ENCODE measurements around the gene FAM135A. TPM values are rescaled to one million over a fixed set of nuclear protein-coding genes. Genes with fewer than 3 reads are reported as not detected.

The FAM135A gene
- total and polyA plus RNA-seq, 2 of the 13 experiments (the other 11 are each of a cell fraction or from before 2014, with no cell fraction given), result 26.9 to 31.5 TPM

- TF ChIP-seq, protein P1, sequence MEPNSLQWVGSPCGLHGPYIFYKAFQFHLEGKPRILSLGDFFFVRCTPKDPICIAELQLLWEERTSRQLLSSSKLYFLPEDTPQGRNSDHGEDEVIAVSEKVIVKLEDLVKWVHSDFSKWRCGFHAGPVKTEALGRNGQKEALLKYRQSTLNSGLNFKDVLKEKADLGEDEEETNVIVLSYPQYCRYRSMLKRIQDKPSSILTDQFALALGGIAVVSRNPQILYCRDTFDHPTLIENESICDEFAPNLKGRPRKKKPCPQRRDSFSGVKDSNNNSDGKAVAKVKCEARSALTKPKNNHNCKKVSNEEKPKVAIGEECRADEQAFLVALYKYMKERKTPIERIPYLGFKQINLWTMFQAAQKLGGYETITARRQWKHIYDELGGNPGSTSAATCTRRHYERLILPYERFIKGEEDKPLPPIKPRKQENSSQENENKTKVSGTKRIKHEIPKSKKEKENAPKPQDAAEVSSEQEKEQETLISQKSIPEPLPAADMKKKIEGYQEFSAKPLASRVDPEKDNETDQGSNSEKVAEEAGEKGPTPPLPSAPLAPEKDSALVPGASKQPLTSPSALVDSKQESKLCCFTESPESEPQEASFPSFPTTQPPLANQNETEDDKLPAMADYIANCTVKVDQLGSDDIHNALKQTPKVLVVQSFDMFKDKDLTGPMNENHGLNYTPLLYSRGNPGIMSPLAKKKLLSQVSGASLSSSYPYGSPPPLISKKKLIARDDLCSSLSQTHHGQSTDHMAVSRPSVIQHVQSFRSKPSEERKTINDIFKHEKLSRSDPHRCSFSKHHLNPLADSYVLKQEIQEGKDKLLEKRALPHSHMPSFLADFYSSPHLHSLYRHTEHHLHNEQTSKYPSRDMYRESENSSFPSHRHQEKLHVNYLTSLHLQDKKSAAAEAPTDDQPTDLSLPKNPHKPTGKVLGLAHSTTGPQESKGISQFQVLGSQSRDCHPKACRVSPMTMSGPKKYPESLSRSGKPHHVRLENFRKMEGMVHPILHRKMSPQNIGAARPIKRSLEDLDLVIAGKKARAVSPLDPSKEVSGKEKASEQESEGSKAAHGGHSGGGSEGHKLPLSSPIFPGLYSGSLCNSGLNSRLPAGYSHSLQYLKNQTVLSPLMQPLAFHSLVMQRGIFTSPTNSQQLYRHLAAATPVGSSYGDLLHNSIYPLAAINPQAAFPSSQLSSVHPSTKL (CRISPR knock-in tag; IDR thresholded peaks at IDR 0.05), result peak; percentile 59; the same call in 1 of the 2 replicates
- TF ChIP-seq ZNF670 (CRISPR knock-in tag; IDR thresholded peaks at IDR 0.05; ENCODE audit: borderline replicate concordance) (peak; percentile 87; the same call in 1 of the 2 replicates), NCOA1 (CRISPR knock-in tag; IDR thresholded peaks at IDR 0.05) (0 out of 2 replicates have a peak, but pooled peaks have one; percentile 59), SUZ12 (IDR thresholded peaks at IDR 0.05; ENCODE audit: low read depth, low read length) (no peak), FOXK2 (IDR thresholded peaks at IDR 0.05) (no peak), PLSCR1 (CRISPR knock-in tag; IDR thresholded peaks at IDR 0.05; ENCODE audit: borderline replicate concordance) (no peak), HNRNPUL1 (IDR thresholded peaks at IDR 0.05; ENCODE audit: low read depth, low read length) (no peak), LCORL (IDR thresholded peaks at IDR 0.05) (no peak), LCORL (CRISPR knock-in tag; IDR thresholded peaks at IDR 0.05) (no peak; the same call in 1 of the 2 replicates), HOXA5 (CRISPR knock-in tag; IDR thresholded peaks at IDR 0.05) (peak; percentile 68), PRMT3 (CRISPR knock-in tag; IDR thresholded peaks at IDR 0.05; ENCODE audit: borderline replicate concordance, low read depth) (no peak), KMT2A (CRISPR knock-in tag; IDR thresholded peaks at IDR 0.05) (peak; percentile 89), HHEX (CRISPR knock-in tag; IDR thresholded peaks at IDR 0.05) (no peak), TBX2 (CRISPR knock-in tag; IDR thresholded peaks at IDR 0.05; ENCODE audit: borderline replicate concordance) (peak; percentile 68), ZNF577 (CRISPR knock-in tag; IDR thresholded peaks at IDR 0.05; ENCODE audit: borderline replicate concordance, low read depth) (0 out of 2 replicates have a peak, but pooled peaks have one; percentile 74), NBN (conservative IDR thresholded peaks at IDR 0.05) (no peak), EED (CRISPR knock-in tag; IDR thresholded peaks at IDR 0.05) (peak; percentile 89; the same call in 1 of the 2 replicates), ATF7 (IDR thresholded peaks at IDR 0.05) (no peak), ATF7 (CRISPR knock-in tag; IDR thresholded peaks at IDR 0.05) (no peak; the same call in 1 of the 2 replicates), PCBP1 (IDR thresholded peaks at IDR 0.05; ENCODE audit: borderline replicate concordance, low read depth, low read length) (no peak), GATAD1 (CRISPR knock-in tag; IDR thresholded peaks at IDR 0.05) (no peak), TMF1 (CRISPR knock-in tag; IDR thresholded peaks at IDR 0.05; ENCODE audit: low read depth) (peak; percentile 55; the same call in 1 of the 2 replicates), FOXJ3 (CRISPR knock-in tag; IDR thresholded peaks at IDR 0.05; ENCODE audit: borderline replicate concordance) (no peak), REL (CRISPR knock-in tag; conservative IDR thresholded peaks at IDR 0.05) (no peak), RFX5 (IDR thresholded peaks at IDR 0.05; ENCODE audit: low read depth, low read length) (no peak)
- TF ChIP-seq, protein P2, sequence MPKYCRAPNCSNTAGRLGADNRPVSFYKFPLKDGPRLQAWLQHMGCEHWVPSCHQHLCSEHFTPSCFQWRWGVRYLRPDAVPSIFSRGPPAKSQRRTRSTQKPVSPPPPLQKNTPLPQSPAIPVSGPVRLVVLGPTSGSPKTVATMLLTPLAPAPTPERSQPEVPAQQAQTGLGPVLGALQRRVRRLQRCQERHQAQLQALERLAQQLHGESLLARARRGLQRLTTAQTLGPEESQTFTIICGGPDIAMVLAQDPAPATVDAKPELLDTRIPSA (CRISPR knock-in tag; IDR thresholded peaks at IDR 0.05; ENCODE audit: borderline replicate concordance), result no peak
- TF ChIP-seq, protein P3, sequence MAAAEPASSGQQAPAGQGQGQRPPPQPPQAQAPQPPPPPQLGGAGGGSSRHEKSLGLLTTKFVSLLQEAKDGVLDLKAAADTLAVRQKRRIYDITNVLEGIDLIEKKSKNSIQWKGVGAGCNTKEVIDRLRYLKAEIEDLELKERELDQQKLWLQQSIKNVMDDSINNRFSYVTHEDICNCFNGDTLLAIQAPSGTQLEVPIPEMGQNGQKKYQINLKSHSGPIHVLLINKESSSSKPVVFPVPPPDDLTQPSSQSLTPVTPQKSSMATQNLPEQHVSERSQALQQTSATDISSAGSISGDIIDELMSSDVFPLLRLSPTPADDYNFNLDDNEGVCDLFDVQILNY (CRISPR knock-in tag; conservative IDR thresholded peaks at IDR 0.05), result peak; percentile 30; the same call in 1 of the 2 replicates
Measured at GRCh38 chr6:70566751-70567382, 153.6 kb downstream of the FAM135A start, which contains the start of gene SDHAF4 (continued).
